RPMI8226 (cell line): ENCODE results near the gene GAP43.
"Not testable (repeated sequence)": the region's sequence is repeated elsewhere in the genome, so short reads cannot be mapped to it uniquely, and the experiment has no call there.

ENCODE experiments used
- DNase-seq: peaks from one replicate; pipeline ENCODE4 v3.0.0-alpha.2; 2015

GAP43 gene

DNA sequence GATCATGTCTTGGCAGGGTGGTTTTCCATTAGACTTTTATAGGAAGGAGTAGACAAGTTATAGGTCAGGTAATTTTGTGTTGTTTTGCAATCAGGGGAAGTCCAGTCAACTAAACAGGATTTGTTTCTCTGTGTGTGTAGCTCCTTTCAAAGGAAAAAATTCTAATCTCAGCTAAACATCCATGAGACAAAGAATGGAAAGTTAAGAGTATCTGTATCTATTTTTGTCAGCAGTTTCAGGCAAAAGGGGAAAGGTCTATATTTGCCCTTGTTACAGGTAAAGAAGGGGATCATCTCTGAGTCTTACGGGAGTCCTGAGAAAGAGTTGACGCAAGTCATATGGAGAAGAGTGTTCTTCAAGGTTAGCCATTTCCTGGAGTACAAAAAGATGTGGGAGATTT, 79.3 kb downstream of the GAP43 start:
- no peak for DNase-seq

DNA sequence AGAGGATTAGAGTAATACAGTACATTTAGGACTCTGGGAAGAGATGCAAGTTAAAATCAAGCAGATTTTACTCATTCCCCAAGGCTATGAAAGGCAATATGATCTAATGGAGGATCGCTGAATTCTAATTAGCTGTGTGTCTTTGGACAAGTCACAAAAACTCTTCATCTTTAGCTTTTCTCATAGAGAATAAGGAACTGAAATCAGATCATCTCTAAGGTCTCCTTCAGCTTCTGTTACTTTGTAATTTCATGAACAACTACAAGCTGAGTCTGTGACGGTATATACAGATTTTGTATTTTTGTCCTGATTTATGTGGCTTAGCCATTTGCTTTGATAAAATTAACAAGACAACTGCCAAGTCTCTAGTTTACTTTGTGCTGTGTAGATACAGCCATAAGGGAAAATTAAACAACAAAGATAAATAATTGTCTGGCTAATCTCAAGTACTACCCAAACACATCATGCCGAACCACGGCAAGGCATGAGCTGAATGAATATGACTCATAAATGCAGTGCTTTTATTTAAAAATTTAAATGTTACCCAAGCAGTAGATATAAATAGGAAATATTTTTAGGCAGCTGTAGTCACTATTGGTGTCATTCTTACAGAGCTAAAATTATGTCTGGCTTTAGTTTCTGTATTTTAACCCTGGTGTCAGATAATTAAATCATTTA, 81.5 kb downstream of the GAP43 start:
- no peak for DNase-seq

DNA sequence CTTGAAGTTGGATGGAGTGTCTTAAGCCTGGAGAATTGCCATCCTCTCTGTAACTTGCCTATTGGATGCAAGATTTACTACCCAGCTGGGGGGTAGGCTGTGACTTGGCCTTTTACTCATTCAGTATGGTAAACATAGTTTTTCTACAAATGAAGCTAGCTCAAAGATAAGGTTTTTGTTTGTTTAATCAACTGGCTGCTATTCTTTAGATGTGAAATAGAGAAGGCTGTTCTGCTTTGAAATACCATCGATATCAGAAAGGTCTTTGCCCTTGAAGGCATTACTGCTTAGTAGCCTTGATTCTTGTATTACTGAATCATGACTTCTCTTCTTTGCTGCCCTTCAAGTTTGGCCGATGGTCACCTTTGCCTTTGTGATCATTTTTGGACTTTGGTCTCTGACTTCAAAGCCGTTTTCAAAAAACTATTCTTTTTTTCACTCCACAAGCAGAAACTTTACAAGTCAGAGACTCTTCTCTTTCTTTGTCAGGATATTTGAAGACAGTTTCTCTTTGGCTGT, 83.1 kb downstream of the GAP43 start:
- DNase-seq = no peak

DNA sequence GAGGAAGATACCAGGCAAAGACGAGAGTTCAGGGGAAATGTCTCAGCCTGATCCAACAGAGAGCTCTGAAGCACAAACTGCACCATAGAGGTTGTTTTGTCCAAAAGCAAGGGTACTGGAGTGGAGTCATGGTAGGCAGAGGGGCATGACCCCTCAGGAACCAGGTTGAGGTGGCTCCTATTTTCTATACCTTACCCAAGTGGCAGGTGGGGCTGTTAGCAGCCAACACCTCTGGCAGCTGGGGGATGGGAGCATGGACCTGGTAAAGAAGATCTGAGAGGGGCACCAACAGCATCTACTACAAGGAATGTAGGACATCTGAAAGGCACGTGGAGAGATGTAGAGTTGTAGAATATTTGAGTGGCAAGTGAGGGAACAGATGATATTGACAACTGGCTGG, 85.2 kb downstream of the GAP43 start:
- DNase-seq = no peak

DNA sequence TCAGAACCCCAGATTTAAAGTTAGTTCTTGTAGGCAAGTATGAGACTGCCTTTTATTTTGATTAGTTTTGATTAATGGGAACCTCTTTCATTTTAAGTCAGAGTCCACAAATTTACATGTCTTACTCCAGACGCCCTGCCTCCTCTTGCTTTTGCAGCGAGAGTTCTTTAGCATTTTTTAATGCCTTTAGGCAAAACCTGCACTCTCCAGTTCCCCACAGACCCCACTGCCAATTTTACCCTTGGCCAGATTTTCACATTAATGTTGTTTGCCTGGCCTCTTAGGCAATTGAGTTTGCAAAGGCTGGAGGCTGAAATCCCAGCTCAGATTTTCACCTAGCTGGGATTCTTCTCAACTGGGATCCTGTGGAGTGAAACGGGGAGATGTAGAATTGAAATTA, 85.8 kb downstream of the GAP43 start:
- DNase-seq = no peak

DNA sequence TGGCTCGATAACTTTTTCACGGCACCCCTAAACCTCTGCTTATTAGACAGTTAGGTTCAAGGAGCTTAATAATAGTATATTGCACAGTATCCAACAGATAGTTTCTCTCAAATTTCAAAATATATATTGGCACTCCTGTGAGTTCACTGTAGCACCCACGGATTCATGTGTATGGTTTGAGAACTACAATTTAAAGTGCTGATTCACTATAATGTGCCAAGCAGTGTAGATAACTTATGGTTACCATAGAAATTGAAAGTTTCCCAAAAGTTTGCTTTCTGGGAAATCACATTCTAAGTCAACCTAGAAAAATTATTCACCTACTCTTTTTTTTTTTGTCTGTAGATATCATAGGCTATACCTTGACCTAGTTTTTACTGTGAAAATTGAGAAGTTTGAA, 86.6 kb downstream of the GAP43 start:
- DNase-seq = no peak

GRCh38 chr3:115710799-115711198, 87.5 kb downstream of the GAP43 start:
- DNase-seq = no peak

DNA sequence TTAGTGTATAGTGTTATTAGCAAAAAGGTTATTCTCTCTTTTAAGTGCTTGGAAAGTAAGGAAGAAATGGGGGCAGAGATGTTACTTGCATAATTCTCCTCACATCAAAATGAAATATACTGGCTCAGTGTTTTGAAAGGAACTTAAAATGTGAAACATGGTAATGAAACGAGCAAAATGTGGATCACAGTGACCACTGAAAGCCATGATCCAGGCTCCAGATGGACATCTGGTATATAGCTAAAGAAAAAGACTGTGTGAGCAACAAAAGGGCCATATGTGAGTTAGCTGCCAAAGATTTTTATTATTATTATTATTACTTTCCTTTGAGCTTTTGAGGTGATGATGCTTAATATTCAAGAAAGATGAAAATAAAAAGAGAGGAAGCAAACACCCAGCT, 89.6 kb downstream of the GAP43 start:
- no peak for DNase-seq

DNA sequence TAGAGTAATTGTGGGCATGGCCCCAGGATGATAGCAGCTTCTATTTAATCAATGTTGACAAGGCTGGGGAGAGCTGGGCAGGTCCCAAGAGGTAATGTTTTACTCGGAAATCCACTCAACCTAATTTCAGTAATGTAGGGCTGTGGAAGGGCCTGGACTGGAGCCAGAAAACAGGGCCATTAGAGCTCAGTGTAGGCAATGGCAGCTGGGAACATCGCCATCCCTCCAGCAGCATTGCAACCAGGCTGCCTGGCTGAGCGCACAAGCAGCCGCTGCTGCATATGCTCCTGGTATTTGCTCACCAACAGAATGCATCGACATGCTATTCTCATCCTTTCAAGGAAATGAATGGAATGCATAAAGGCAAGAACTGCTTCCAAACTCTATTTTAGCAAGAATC, 90.0 kb downstream of the GAP43 start:
- no peak for DNase-seq

- no peak for DNase-seq
These were observed 92.0 kb downstream of the GAP43 start for GRCh38 chr3:115715241-115715745.

DNA sequence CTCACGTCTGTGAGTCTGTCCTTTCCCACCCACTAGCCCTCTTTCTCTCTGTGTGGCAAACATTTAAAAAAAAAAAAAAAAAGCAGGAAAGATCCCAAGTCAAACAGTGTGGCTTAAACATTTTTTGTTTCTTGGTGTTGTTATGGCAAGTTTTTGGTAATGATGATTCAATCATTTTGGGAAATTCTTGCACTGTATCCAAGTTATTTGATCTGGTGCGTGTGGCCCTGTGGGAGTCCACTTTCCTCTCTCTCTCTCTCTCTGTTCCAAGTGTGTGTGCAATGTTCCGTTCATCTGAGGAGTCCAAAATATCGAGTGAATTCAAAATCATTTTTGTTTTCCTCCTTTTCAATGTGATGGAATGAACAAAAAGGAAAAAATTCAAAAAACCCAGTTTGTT, 97.7 kb downstream of the GAP43 start:
- DNase-seq = no peak

DNA sequence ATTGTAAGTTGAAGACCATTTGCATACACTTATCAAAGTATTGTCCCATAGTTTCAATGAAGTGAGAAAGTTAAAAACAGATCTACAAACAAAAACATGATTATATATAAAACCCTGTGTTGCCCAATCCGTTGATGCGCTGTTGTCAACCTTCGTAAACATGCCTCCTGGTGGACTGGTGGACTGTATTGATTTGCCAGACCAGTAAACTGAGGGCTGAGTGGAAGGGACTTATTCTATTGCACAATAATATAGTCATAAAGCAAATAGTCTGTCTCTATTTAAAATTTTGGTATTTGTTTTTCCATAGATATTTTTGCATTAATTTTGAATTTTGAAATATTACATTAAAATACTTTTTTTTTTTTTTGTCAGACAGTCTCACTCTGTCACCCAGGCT, 102.5 kb downstream of the GAP43 start:
- DNase-seq = no peak

DNA sequence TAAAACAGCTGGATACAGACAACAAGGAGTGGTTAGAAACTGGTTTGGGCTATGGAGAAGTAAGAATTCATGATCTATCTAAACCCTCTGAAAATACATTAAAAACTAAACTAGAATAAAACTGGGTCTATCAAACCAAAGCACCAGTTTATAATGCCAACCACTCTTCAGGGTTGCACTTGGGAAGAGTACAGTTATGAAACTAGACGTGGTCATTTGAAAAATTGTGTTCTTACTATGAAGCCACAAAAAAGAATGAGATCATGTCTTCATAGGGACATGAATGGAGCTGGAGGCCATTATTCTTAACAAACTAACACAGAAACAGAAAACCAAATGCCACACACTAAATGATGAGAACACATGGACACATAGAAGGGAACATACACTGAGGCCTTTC, 103.8 kb downstream of the GAP43 start:
- no peak for DNase-seq

DNA sequence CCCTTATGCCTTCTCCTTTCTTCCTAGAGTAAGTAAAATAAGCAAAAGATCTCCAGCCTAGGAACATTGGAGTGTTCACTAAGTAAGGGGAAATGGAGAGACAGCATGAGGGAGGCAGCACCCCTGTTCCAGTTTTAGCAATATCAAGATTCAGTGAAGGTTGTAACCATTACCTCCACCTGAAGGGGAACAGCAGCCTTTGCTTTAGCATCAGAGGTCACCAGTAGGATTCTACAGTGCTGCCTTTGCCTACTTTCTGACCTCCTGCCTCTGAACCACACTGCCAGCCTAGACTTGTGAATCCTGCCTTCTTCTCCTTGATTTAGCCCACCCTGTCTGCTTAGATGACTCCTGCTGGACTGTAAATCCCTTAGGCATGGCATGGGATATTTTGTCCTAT, 104.7 kb downstream of the GAP43 start:
- DNase-seq = no peak

DNA sequence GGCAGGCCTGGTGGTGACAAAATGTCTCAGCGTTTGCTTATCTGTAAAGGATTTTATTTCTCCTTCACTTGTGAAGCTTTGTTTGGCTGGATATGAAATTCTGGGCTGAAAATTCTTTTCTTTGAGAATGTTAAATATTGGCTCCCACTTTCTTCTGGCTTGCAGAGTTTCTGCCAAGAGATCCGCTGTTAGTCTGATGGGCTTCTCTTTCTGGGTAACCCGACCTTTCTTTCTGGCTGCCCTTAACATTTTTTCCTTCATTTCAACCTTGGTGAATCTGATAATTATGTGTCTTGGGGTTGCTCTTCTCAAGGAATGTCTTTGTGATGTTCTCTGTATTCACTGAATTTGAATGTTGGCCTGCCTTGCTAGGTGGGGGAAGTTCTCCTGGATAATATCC, 113.0 kb downstream of the GAP43 start:
- DNase-seq = not testable (repeated sequence)

DNA sequence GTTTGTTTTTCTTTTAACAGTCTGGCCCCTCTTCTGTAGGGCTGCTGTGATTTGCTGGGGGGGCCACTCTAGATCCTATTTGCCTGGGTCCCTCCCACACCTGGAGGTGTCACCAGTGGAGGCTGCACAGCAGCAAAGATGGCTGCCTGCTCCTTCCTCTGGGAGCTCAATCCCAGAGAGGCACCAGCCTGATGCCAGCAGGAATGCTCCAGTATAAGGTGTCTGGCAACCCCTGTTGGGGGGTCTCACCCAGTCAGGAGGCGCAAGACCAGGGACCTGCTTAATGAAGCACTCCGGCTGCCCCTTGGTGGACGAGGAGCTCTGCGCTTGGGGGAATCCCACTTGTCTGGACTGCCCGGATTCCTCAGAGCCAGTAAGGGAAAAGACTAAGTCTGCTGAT, 118.3 kb downstream of the GAP43 start:
- DNase-seq = no peak

GRCh38 chr3:115744516-115744915, 121.2 kb downstream of the GAP43 start:
- not testable (repeated sequence) for DNase-seq

GRCh38 chr3:115752978-115753377, 129.7 kb downstream of the GAP43 start:
- DNase-seq = not testable (repeated sequence)

DNA sequence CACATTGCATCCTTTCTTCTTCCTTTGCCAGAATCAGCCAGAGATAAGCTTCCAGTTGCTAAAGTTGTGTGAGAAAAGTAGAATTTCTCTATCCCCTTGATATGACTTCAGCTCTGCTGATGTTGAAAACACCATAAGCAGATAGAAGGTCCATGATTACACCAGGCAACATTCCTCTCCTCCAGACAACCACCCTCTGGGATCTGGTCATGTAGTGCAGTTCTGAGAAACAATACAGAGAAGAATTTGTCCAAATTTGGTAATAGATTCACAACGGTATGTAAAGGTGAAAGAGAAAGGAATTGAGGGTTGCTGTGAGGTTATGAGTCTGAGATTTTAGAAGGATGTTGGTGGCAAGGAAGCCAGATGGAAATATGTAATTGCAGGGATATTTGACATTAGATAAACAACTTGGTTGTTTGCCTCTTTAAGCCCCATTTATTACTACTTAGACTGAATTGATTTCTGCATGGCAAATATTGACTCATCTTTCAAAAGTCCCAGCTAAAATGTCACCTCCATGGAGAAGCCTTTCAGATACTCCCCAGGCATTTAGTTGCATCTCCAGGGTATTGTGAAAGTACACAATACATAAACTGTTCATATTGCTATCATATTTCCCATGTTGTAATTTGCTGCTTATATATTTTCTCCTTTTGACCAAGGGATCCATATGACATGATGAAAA, 134.9 kb downstream of the GAP43 start:
- DNase-seq = no peak

DNA sequence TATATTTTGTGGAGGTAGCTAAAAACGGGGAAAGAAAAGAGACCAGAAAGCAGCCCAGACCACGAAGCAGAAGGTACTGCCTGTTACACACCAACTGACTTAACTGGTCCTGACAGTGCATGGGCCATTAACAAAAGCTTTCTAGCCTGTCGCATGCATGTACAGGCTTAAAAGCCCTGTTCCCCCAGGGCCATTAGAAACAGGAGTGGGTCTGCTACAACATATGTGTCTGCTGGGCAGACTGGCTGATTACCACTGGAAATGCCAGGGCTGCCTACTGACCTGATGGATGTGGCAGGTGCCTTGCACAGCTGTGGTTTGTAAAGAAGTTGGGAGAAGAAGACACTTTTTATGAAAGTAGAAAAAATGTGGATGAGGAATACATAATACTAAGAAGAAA, 137.4 kb downstream of the GAP43 start:
- DNase-seq = no peak

DNA sequence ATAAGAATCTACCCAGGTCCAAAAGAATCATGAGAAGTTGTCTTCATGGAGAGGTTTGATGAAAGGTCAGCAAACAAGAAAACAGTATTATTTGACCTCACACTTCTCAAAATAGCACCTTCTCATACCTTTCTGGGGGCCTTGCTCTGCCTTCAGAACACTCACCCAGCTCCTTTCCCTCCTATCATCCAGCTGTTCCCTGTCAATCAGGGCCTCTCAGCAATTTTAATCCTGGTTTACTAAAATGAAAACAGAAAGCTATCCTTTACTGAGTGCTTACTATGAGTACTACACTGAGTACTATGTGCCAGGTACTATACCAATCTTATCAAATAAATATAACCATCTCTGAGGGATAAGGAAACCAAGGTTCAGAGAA, 138.6 kb downstream of the GAP43 start:
- DNase-seq = no peak

- DNase-seq = no peak
These were observed 143.5 kb downstream of the GAP43 start for GRCh38 chr3:115766587-115767482.

DNA sequence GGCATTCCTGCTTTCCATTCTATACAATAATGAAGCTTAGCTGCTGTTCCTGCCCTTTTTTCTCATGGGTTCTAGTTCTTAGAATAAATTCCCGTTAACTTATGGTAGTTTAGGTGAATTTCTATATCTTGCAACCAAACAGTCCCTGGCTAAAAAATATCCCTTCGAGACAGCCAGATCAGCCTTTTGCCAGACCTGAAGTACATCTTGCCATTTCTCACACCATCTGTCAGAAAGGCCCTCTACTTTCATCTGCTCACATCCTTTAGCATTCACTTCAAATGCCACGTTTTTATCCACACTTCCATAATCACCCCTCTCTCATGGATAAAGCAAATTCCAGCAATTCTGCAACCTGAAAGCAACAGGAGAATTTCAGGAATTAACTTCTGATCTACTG, 145.4 kb downstream of the GAP43 start:
- no peak for DNase-seq
